Measurements from ENCODE around the gene DDX3X.

GRCh38 chrX:41373989-41374606 lies 40.1 kb downstream of the DDX3X start:
- no peak for TF ChIP-seq CTCF (conservative IDR thresholded peaks at IDR 0.05 in 1 of 2, IDR thresholded peaks at IDR 0.05 in 1 of 2; ENCODE audit: low read depth in 1 of 2, low read length in 2 of 2)
- TF ChIP-seq EZH2 (IDR thresholded peaks at IDR 0.05; ENCODE audit: low read length, missing control alignments): no peak

Measured in fibroblast of lung (primary cell).